H1 (cell line): Measurements from ENCODE around the gene CAT.

Source experiments
- CBX8 ChIP-seq: fragments of 300-800, 300-1000 bp; sonication (generic); IDR thresholded peaks from 2 replicates; pipeline ENCODE4 v1.7.1; 2016; ENCODE audit warnings: low read depth, low read length, borderline replicate concordance
- CTCF ChIP-seq, 3 experiments: IDR thresholded peaks; 1 replicate in 2 of 3; 2 replicates in 1 of 3; pipeline versions ENCODE4 v1.5.1 to v1.6.1; 2011; ENCODE audit warnings: low read length in 3 of 3, mild to moderate bottlenecking in 3 of 3, inconsistent platforms in 2 of 3, low read depth in 1 of 3, moderate library complexity in 1 of 3; ENCODE audit not compliant: insufficient read depth in 1 of 3; ENCODE audit errors: control extremely low read depth in 1 of 3
- EP300 ChIP-seq, 2 experiments: IDR thresholded peaks; 1 replicate in 1 of 2; 2 replicates in 1 of 2; pipeline ENCODE4 v1.6.1; 2011 to 2012; ENCODE audit warnings: low read depth in 2 of 2, low read length in 2 of 2, mild to moderate bottlenecking in 2 of 2, borderline replicate concordance in 1 of 2, inconsistent platforms in 1 of 2, moderate library complexity in 1 of 2
- EZH2 ChIP-seq: fragments of 200-600 bp; sonication (generic); IDR thresholded peaks from 2 replicates; pipeline ENCODE4 v1.7.1; 2012; ENCODE audit warnings: low read depth, mild to moderate bottlenecking, moderate library complexity, low read length, inconsistent platforms; ENCODE audit not compliant: severe bottlenecking
- GABPA ChIP-seq: IDR thresholded peaks from 2 replicates; pipeline ENCODE4 v1.6.1; 2011; ENCODE audit warnings: mild to moderate bottlenecking, low read length, moderate library complexity, borderline replicate concordance; ENCODE audit not compliant: insufficient read depth
- SUZ12 ChIP-seq: fragments of 200-600 bp; sonication (generic); IDR thresholded peaks from 2 replicates; pipeline ENCODE4 v1.6.1; 2012; ENCODE audit warnings: mild to moderate bottlenecking, inconsistent platforms, low read length, moderate library complexity, mixed read lengths
- YY1 ChIP-seq: IDR thresholded peaks from 2 replicates; pipeline ENCODE4 v1.6.1; 2011; ENCODE audit warnings: low read depth, mild to moderate bottlenecking, low read length

DNA sequence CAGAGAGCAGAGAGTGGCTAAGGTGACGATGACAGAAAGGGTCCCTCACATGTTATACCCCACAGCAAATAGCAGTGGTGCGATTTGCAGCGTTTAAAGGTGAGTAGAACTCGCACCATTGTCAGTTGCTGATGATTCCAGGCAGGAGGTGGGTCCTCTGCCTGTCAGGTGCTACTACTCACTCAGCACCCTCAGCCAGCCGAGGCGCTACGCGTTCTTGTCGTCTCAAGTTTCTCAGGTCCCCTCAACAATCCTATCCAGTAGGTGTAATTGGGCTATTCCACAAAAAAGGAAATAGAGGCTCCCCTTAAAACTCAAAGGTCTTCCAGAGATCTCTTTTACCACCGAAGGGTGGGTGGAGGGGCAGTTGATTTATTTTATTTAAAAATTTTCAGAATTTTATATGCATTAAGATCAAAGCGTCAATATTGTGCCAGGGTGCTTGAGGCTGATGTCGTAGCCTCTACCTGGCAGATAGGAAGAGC lies 56.5 kb downstream of the CAT start:
- TF ChIP-seq CBX8 (no peak), GABPA (no peak), CTCF (IDR thresholded peaks at IDR 0.05; ENCODE audit: control extremely low read depth in 1 of 3, insufficient read depth in 1 of 3, low read depth in 1 of 3, low read length in 3 of 3) (no peak), YY1 (no peak), EP300 (IDR thresholded peaks at IDR 0.05; ENCODE audit: borderline replicate concordance in 1 of 2, low read depth in 2 of 2, low read length in 2 of 2) (no peak), EZH2 (no peak), SUZ12 (no peak)
